ENCODE results near the gene PGK1.
"Not testable (repeated sequence)": the region's sequence is repeated elsewhere in the genome, so short reads cannot be mapped to it uniquely, and the experiment has no call there.

PGK1 gene

GRCh38 chrX:78116766-78117165 is 12.7 kb downstream of the PGK1 start:
- no peak for DNase-seq

- no peak for DNase-seq
These were observed 14.6 kb downstream of the PGK1 start for GRCh38 chrX:78118628-78119027.

- no peak for DNase-seq
These were observed 15.6 kb downstream of the PGK1 start for GRCh38 chrX:78119521-78120227.

- DNase-seq = no peak
These were observed 19.1 kb downstream of the PGK1 start for GRCh38 chrX:78123190-78123589.

GRCh38 chrX:78124307-78124706 is 20.3 kb downstream of the PGK1 start:
- no peak for DNase-seq

GRCh38 chrX:78125148-78125547 is 21.1 kb downstream of the PGK1 start:
- no peak for DNase-seq

GRCh38 chrX:78125781-78126180 is 21.7 kb downstream of the PGK1 start:
- not testable (repeated sequence) for DNase-seq

GRCh38 chrX:78129714-78130113 is 25.7 kb downstream of the PGK1 start:
- no peak for DNase-seq

GRCh38 chrX:78130396-78130795 is 26.3 kb downstream of the PGK1 start:
- no peak for DNase-seq

- DNase-seq = no peak
These were observed 27.1 kb downstream of the PGK1 start for GRCh38 chrX:78131117-78131516.

- no peak for DNase-seq
These were observed 29.4 kb downstream of the PGK1 start for GRCh38 chrX:78133238-78133960.

- peak; percentile 65 for DNase-seq
These were observed 35.4 kb downstream of the PGK1 start, which contains the start of gene TAF9B for GRCh38 chrX:78139160-78140123. Gene TAF9B (minus strand): TSS chrX:78139650. CDS start chrX:78139611, 39 bp downstream.

- DNase-seq = no peak
These were observed 36.2 kb downstream of the PGK1 start for GRCh38 chrX:78140206-78140605.

GRCh38 chrX:78147002-78147540 is 43.0 kb downstream of the PGK1 start:
- not testable (repeated sequence) for DNase-seq

GRCh38 chrX:78157373-78157772 is 53.3 kb downstream of the PGK1 start:
- not testable (repeated sequence) for DNase-seq

- DNase-seq = not testable (repeated sequence)
These were observed 53.8 kb downstream of the PGK1 start for GRCh38 chrX:78157846-78158245.

- not testable (repeated sequence) for DNase-seq
These were observed 56.7 kb downstream of the PGK1 start for GRCh38 chrX:78160711-78161110.

GRCh38 chrX:78163175-78163574 is 59.1 kb downstream of the PGK1 start:
- DNase-seq = not testable (repeated sequence)

- DNase-seq = no peak
These were observed 61.4 kb downstream of the PGK1 start for GRCh38 chrX:78165425-78165824.

- DNase-seq = no peak
These were observed 64.0 kb downstream of the PGK1 start for GRCh38 chrX:78168065-78168464.
